Heart left ventricle (tissue), 13 donors: ENCODE measurements around the gene DLG4.

ENCODE experiments used
- CTCF ChIP-seq, 12 donors: fragments of 200-600 bp; sonication (generic) in 4 of 12; IDR thresholded peaks; one replicate each; pipeline versions ENCODE4 v1.5.0 to v1.8.0; 2018 to 2022; ENCODE audit warnings: antibody characterized with exemption in 12 of 12, mild to moderate bottlenecking in 5 of 12
- POLR2A ChIP-seq, 2 donors: fragments of 450-650 bp; IDR thresholded peaks; one replicate each; pipeline ENCODE4 v1.6.1; 2017; ENCODE audit warnings: antibody characterized with exemption in 2 of 2, mild to moderate bottlenecking in 2 of 2, moderate library complexity in 2 of 2
- donor health status: ischemic (EF 13 %, LVEDD 7.1; RV severe dilation, severe dysfunction).
- donor health status: DM: no; HTN: yes; CAD: no.
- donor health status: DM: no; HTN: no; CAD: no.
- donor health status: ischemic (EF 25% LVEDD 6.9; RV normal size, moderate dysfunction).
- donor health status: ischemic (EF 25% LVEDD 5.7; RV mildly dilated, moderate dysfunction).
- donor health status: ischemic (EF 35%, LVEDD 5.7; RV mildly dilated, moderate dysfunction).
- donor health status: nonischemic (EF 11% LVEDD 7.7; RV severe dilation, severe dysfunction).
- donor health status: DM: yes; HTN: yes; CAD: no.
- donor health status: PGD.
- donor health status: ischemic (EF 29% LVEDD 5.4; RV normal size, mild dysfunction).
- donor health status: nonischemic (EF 23%, LVEDD 6.1; RV moderate dilation, normal function).

GRCh38 chr17:7138800-7139381 is 80.7 kb downstream of the DLG4 start:
- TF ChIP-seq CTCF (IDR thresholded peaks at IDR 0.05) (no peak), POLR2A (IDR thresholded peaks at IDR 0.05) (no peak)
